A549 treated with Mapracorat at 1 μM for 4 hours (cell line): ENCODE results near the gene CDX4. TPM values are rescaled to one million over a fixed set of nuclear protein-coding genes. Genes with fewer than 3 reads are reported as not detected.

Experiments used
- total RNA-seq: library from RNA; stranded (reverse); fragments of 200-300 nt; extraction: Qiagen RNA extraction; gene quantifications from 5 replicates; pipeline ENCODE4 v1.2.3, GENCODE V29; 2022

CDX4 gene
- total RNA-seq, result not detected in 5 replicates

GRCh38 chrX:73446831-73447230 lies at the start of gene CDX4:
Gene CDX4, plus strand, starts transcription at chrX:73447053. Its CDS starts 201 bp downstream, at chrX:73447254.

Other genes with a start within 250 kb of the CDX4 start
- gene NAP1L2, start 232.2 kb upstream of the CDX4 start, total RNA-seq, result 0.84 to 1.2 TPM (median 1.1 TPM) in 5 replicates
- 3.4 to 5.6 TPM (median 4.6 TPM) in 5 replicates for gene CHIC1, start 116.1 kb downstream of the CDX4 start, total RNA-seq